Measurements from ENCODE around the gene NEIL1.

DNA sequence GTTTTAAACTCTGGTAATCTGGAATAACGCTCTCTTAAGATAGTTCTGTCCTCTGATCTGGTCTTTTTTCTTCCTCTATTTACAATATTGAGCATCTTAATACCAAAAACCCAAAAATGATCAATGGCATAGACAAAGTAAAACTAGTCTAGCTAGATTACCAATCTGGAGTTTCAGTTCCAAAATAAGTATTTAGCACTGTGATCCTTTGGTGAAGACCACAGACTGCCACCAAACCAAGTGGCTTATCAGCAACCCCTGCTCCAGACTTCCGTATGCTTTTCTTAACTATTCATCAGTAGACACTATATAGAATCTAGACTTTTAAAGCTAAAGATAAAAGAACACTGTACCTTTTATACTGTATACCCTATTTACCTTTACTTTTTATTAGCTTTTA lies 57.1 kb downstream of the NEIL1 start:
- TF ChIP-seq CTCF (IDR thresholded peaks at IDR 0.05): no peak
- TF ChIP-seq NFATC4 (CRISPR knock-in tag; IDR thresholded peaks at IDR 0.05): no peak
- TF ChIP-seq SP1 (CRISPR knock-in tag; conservative IDR thresholded peaks at IDR 0.05): no peak
